Measurements from ENCODE around the gene IFNGR2. TPM values are rescaled to one million over a fixed set of nuclear protein-coding genes. Genes with fewer than 3 reads are reported as not detected.

IFNGR2 gene
- total and polyA plus RNA-seq, 2 of the 8 experiments (the other 6 are each of a cell fraction or from before 2014, with no cell fraction given) = 36.0 to 46.4 TPM

- Histone ChIP-seq H3K4ac (replicated peaks; ENCODE audit: insufficient read length, low read depth, low read length) (no peak overlapping the region), H3K23ac (ENCODE audit: insufficient read length) (no peak overlapping the region), H3K9ac (replicated peaks in 1 of 4; ENCODE audit: extremely low read depth in 1 of 4, low read depth in 3 of 4, low read length in 3 of 4) (no peak overlapping the region), H4K8ac (ENCODE audit: extremely low read depth, insufficient read depth, low read length) (no peak overlapping the region), H3K56ac (replicated peaks; ENCODE audit: insufficient read length, low read depth, low read length) (no peak overlapping the region), H2BK5ac (ENCODE audit: low read depth, low read length) (no peak overlapping the region), H4K20me1 (replicated peaks in 1 of 2; ENCODE audit: control insufficient read depth in 1 of 2, insufficient read depth in 2 of 2, low read length in 2 of 2) (peaks cover 2 to 3% of the 10 kb centered on the region in 2 experiments), H3K9me3 (ENCODE audit: insufficient read depth in 2 of 2, low read depth in 1 of 2, low read length in 1 of 2) (no peaks in the 10 kb centered on the region), H2AFZ (ENCODE audit: low read length) (no peak overlapping the region), H3K4me2 (ENCODE audit: insufficient read depth in 1 of 2, low read depth in 2 of 2, low read length in 2 of 2) (no peak overlapping the region), H3K79me1 (ENCODE audit: low read depth, low read length) (peaks cover 2% of the 10 kb centered on the region; the same call in 1 of the 2 replicates), H3K36me3 (ENCODE audit: control insufficient read depth in 2 of 4, insufficient read depth in 4 of 4, low read length in 3 of 4) (no peaks in the 10 kb centered on the region; a peak in 1 of 8 replicates), H3K4me3 (ENCODE audit: extremely low read depth in 1 of 4, insufficient read depth in 2 of 4, low read depth in 3 of 4, low read length in 4 of 4) (no peak overlapping the region), H2BK15ac (ENCODE audit: low read length) (no peak overlapping the region), H2BK20ac (ENCODE audit: low read length) (no peak overlapping the region), H2BK120ac (replicated peaks; ENCODE audit: low read depth, low read length) (no peak overlapping the region), H2AK5ac (ENCODE audit: low read depth, low read length) (no peak overlapping the region), H4K5ac (ENCODE audit: insufficient read length, low read depth, low read length) (no peak overlapping the region), H2BK12ac (ENCODE audit: low read depth, low read length) (no peak overlapping the region), H3K23me2 (ENCODE audit: low read depth, low read length) (peaks cover 5% of the 10 kb centered on the region; the same call in 1 of the 2 replicates), H3K79me2 (ENCODE audit: control insufficient read depth in 1 of 2, insufficient read depth in 2 of 2, low read length in 2 of 2) (peaks cover 3 to 68% of the 10 kb centered on the region in 2 experiments; a peak in 3 of 4 replicates), H3K18ac (ENCODE audit: extremely low read depth, low read length) (no peak overlapping the region), H3K27ac (ENCODE audit: low read depth, low read length) (no peak overlapping the region), H3K14ac (ENCODE audit: insufficient read length) (no peak overlapping the region), H3K27me3 (replicated peaks in 1 of 4; ENCODE audit: control insufficient read depth in 3 of 4, extremely low read depth in 1 of 4, insufficient read depth in 3 of 4, low read length in 3 of 4) (no peaks in the 10 kb centered on the region), H4K91ac (replicated peaks; ENCODE audit: insufficient read length, low read length) (no peak overlapping the region), H3K4me1 (replicated peaks in 1 of 4; ENCODE audit: control insufficient read depth in 3 of 4, insufficient read depth in 4 of 4, low read length in 3 of 4) (peaks cover 2 to 6% (median 3%) of the 10 kb centered on the region in 4 experiments)
- DNase-seq (ENCODE audit: low read depth in 1 of 2, low spot score in 2 of 2) = no peak
- CTCF ChIA-PET (ENCODE audit: partially characterized antibody) = interaction anchor here (3.5 kb wide), 1 partner anchor 38 kb away, joined by 12 read pairs; no protein-coding TSS in a partner anchor
- TF ChIP-seq TAF7 (optimal IDR thresholded peaks at IDR 0.05; ENCODE audit: borderline replicate concordance, low read depth, low read length) = no peak
- no peak for TF ChIP-seq BCL11A (IDR thresholded peaks at IDR 0.05; ENCODE audit: low read depth in 2 of 2, low read length in 2 of 2)
- TF ChIP-seq, protein P1, sequence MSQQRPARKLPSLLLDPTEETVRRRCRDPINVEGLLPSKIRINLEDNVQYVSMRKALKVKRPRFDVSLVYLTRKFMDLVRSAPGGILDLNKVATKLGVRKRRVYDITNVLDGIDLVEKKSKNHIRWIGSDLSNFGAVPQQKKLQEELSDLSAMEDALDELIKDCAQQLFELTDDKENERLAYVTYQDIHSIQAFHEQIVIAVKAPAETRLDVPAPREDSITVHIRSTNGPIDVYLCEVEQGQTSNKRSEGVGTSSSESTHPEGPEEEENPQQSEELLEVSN (IDR thresholded peaks at IDR 0.05) = no peak
- TF ChIP-seq NRF1 (IDR thresholded peaks at IDR 0.05; ENCODE audit: low read depth, low read length) = no peak
- 95% methylated on average over 5 of the region's 5 CpGs; no CpG with 5 or more reads in 1 of the 2 experiments for WGBS, 2 experiments (ENCODE audit: extremely low coverage in 1 of 2, insufficient coverage in 1 of 2, insufficient read length in 1 of 2, insufficient replicate concordance in 2 of 2, low coverage in 1 of 2, low lambda C conversion rate in 2 of 2, missing lambda C conversion rate in 1 of 2)
- POLR2A ChIA-PET (ENCODE audit: partially characterized antibody) = interaction anchor here (1.8 kb wide), 1 partner anchor 9 kb away, joined by 6 read pairs; no protein-coding TSS in a partner anchor
- FAIRE-seq = no peak
These were observed 3.3 kb downstream of the IFNGR2 start for GRCh38 chr21:33406493-33406892.
